ENCODE results near the gene MPEG1.

DNA sequence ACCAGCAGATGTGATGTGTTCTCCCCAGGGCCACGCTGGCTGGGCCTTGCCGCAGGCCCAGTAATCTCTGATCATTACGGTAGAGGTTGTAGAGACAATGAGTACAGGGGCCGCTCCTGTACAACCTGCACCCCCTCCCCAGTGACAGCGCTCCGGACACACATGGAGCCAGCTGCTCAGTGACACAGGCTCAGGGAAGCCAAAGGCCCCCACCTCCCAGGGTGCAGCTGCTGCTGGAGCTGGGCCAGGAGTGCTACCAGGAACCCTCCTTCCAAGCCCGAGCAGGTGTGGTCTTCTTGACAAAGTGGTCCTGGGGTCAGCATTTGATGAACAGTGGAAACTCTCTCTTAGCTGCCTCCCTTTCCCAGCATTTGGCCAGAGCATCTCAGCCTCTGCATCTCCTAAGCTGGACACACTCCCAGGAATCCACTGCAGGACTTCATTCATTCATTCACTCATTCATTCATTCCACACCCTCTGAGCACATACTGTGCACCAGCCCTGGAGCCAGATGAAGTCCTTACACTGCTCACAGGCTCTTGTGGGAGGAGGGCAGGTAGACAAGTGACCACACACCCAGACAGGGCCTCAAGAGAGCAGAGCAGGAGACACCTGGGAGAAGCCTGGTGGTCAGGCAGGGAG lies 49.6 kb upstream of the MPEG1 start:
- TF ChIP-seq CTCF (IDR thresholded peaks at IDR 0.05 in 8 of 11, conservative IDR thresholded peaks at IDR 0.05 in 3 of 11) (no peak), POLR2A (IDR thresholded peaks at IDR 0.05) (no peak)
